ENCODE data around the gene MZB1. TPM values are rescaled to one million over a fixed set of nuclear protein-coding genes. Genes with fewer than 3 reads are reported as not detected.
"Not testable (repeated sequence)": the region's sequence is repeated elsewhere in the genome, so short reads cannot be mapped to it uniquely, and the experiment has no call there.

The MZB1 gene
- polyA plus RNA-seq, 1 donor from 2014 or later: 193 TPM

DNA sequence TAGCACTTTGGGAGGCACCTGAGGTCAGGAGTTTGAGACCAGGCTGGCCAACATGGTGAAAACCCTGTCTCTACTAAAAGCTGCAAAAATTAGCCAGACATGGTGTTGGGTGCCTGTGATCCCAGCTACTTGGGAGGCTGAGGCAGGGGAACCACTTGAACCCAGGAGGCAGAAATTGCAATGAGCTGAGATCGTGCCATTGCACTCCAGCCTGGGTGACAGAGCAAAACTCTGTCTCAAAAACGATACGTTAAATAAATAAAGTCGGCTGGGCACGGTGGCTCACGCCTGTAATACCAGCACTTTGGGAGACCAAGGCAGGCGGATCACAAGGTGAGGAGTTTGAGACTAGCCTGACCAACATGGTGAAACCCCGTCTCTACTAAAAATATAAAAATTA lies 33.8 kb downstream of the MZB1 start:
- not testable (repeated sequence) for H3K4me3 Mint-ChIP-seq
- H3K4me1 Mint-ChIP-seq: peaks cover 20 to 28% (median 21%) of the 10 kb centered on the region in 3 donors

DNA sequence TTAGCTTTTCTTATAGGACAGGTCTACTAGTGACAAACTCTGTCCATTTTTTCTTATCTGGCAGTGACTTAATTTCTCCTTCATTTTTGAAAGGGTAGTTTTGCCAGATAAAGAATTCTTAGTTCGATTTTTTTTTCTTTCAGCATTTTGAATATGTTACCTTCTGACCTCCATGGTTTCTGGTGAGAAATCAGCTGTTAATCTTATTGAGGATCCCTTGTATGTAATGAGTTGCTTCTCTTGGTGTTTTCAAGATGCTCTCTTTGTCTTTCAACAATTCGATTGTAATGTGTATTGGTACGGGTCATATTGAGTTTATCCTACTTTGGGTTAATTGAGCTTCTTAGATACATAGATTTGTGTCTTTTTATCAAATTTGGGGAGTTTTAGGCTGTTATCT lies 35.5 kb downstream of the MZB1 start:
- Mint-ChIP-seq H3K36me3 (peaks cover 9% of the 10 kb centered on the region), H3K4me1 (peaks cover 20 to 28% (median 21%) of the 10 kb centered on the region in 3 donors)

More for the DNA sequence above, 33.8 kb downstream of the MZB1 start:
- H3K9me3 Mint-ChIP-seq, H3K36me3 Mint-ChIP-seq, H3K27me3 Mint-ChIP-seq, H3K27ac Mint-ChIP-seq: not testable (repeated sequence)

DNA sequence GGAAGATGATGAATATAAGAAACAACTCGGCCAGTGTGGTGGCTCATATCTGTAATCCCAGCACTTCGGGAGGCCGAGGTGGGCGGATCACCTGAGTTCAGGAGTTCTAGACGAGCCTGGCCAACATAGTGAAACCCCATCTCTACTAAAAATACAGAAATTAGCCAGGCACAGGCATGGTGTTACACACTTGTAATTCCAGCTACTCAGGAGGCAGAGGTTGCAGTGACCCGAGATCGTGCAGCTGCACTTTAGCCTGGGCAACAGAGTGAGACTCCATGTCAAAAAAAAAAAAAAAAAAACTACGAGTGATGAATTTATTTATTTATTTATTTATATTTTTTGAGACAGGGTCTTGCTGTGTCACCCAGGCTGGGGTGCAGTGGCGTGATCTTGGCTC lies 41.9 kb downstream of the MZB1 start:
- H3K4me3 Mint-ChIP-seq: peak overlapping the region in 1 of 4 donors; percentile 41
- not testable (repeated sequence) for H3K9me3 Mint-ChIP-seq, H3K27me3 Mint-ChIP-seq, H3K36me3 Mint-ChIP-seq, H3K27ac Mint-ChIP-seq
- peaks cover 19 to 42% (median 32%) of the 10 kb centered on the region in 3 donors for H3K4me1 Mint-ChIP-seq

More for the DNA sequence above, 35.5 kb downstream of the MZB1 start:
- H3K27ac Mint-ChIP-seq: no peak overlapping the region
- no peaks in the 10 kb centered on the region for H3K9me3 Mint-ChIP-seq
- no peak overlapping the region for H3K4me3 Mint-ChIP-seq
- H3K27me3 Mint-ChIP-seq: no peaks in the 10 kb centered on the region

DNA sequence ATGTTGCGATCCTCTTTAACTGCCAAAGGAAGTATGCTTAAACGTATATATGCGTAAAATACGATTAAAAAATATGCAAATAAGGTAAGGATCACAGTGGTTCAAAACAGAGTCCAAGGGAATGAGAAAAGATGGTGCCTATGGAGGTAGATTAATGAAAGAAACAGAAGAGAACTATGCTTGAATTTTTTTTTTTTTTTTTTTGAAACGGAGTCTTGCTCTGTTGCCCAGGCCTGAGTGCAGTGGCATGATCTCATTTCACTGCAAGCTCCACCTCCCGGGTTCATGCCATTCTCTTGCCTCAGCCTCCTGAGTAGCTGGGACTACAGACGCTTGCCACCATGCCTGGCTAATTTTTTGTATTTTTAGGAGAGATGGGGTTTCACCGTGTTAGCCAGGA lies 44.3 kb downstream of the MZB1 start:
- H3K27ac Mint-ChIP-seq: peak overlapping the region in 1 of 3 donors; percentile 63
- peak overlapping the region in 3 of 4 donors; percentile 12 to 68 (median 24) for H3K4me3 Mint-ChIP-seq
- H3K36me3 Mint-ChIP-seq, H3K9me3 Mint-ChIP-seq, H3K27me3 Mint-ChIP-seq: not testable (repeated sequence)
- H3K4me1 Mint-ChIP-seq: peaks cover 31 to 44% (median 36%) of the 10 kb centered on the region in 3 donors

DNA sequence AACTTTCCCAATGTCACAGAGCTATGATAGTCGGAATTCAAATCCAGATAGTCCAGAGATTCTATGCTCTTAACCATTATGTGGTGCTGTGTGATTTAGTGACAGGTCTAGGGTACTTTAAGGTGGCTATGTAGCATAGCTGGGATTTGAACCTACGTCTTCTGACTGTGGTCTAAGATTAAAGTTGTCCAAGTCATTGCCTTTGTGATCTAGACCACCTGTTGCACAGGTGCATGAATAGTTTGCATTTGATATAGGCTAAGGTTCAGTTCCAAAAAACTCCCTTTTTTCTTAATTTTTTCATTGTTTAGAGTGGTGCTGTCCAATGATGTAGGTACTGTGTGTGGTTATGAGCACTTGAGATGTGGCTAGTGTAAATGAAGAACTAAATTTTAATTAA lies 45.5 kb downstream of the MZB1 start:
- peak overlapping the region in 2 of 3 donors; percentile 40 to 58 for H3K27ac Mint-ChIP-seq
- peak overlapping the region; percentile 5 to 78 (median 40) for H3K4me3 Mint-ChIP-seq
- H3K27me3 Mint-ChIP-seq: no peaks in the 10 kb centered on the region
- H3K4me1 Mint-ChIP-seq: peaks cover 32 to 45% (median 36%) of the 10 kb centered on the region in 3 donors
- peaks cover 0 to 2% (median 0%) of the 10 kb centered on the region in 3 donors for H3K9me3 Mint-ChIP-seq
- H3K36me3 Mint-ChIP-seq: peaks cover 6% of the 10 kb centered on the region

DNA sequence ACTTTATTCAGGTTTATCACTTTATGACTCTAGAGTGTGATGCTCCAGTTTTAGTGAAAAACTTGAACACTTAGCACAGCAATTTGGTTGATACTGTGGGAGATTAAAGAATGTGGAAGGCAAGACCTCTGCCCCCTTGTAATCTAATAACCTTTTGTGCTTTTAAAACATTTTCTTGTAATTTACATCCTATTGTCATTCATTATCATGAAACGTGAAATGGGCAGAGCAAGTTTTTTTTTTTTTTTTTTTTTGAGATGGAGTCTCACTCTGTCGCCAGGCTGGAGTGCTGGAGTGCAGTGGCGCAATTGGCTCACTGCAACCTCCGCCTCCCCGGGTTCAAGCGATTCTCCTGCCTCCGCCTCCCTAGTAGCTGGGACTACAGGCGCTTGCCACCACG lies 46.2 kb downstream of the MZB1 start:
- Mint-ChIP-seq H3K36me3 (peaks cover 6% of the 10 kb centered on the region), H3K27me3 (no peaks in the 10 kb centered on the region), H3K4me3 (peak overlapping the region; percentile 91 to 99 (median 98)), H3K27ac (peak overlapping the region in 2 of 3 donors; percentile 99), H3K9me3 (peaks cover 0 to 2% (median 0%) of the 10 kb centered on the region in 3 donors), H3K4me1 (peaks cover 35 to 41% (median 37%) of the 10 kb centered on the region in 3 donors)

DNA sequence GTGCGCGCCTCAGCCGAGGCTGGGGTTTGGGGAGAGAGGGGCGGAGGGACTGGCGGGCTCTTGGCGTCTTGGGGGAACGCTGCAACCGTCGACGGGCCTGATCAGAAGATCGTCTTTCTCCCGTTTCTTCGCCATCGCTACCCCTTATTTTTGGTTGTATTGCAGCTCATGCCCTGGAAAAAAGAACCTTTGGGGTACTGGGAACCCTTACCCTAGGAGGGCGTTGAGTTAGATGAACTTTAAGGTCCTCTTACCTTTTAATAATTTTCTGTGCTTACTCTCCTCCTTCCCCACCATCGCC lies 47.3 kb downstream of the MZB1 start:
- peak overlapping the region; percentile 91 to 99 (median 98) for H3K4me3 Mint-ChIP-seq
- H3K27me3 Mint-ChIP-seq: no peaks in the 10 kb centered on the region
- peaks cover 35 to 41% (median 37%) of the 10 kb centered on the region in 3 donors for H3K4me1 Mint-ChIP-seq
- peaks cover 6% of the 10 kb centered on the region for H3K36me3 Mint-ChIP-seq
- H3K9me3 Mint-ChIP-seq: peaks cover 0 to 2% (median 0%) of the 10 kb centered on the region in 3 donors
- peak overlapping the region; percentile 88 to 99 (median 99) for H3K27ac Mint-ChIP-seq

DNA sequence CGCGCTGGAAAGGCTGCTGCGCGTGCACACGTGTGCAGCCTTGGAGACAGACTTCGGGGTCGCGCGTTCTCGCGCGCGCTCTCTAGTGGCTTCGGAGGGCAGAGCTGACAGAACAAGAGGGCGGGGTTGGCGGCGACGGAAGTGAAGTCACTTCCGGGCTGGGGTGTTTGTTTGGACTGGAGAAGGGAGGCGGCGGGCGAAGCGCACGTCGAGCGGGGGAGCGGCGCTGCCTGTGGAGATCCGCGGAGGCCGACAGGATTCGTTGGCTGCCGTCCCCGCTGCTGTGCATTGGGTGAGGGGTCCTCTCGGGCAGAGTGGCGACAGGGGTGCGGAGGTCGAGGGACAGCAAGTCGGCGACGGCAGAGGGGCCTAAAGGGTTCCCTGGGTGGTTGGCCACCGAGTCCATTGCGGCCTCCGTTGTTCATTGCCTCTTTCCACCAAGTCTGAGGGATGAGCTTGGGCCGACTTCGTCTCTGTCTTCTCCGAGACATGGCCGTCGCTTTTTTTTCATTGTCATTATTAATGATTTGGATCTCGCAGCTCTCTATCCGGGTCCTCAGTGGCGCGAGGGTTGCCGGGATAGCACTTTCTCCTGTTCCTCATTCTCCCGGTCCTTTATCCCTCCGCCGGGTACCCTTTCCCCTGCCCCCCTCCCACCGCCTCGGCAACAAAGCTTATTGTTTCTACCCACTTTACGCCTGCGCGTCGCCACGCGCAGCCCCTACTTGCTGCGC lies 47.9 kb downstream of the MZB1 start, which contains the start of gene PAIP2:
Gene PAIP2, plus strand, starts transcription at position 166 of the 734 bp plus-strand sequence. CDS start 21,931 bp downstream, outside the sequence.
- H3K4me3 Mint-ChIP-seq: peak within 1 kb of the TSS; percentile 91 to 99 (median 98)
- H3K36me3 Mint-ChIP-seq: peaks cover 5% of the 10 kb centered on the region
- H3K27ac Mint-ChIP-seq: peak within 1 kb of the TSS; percentile 88 to 99 (median 99)
- H3K9me3 Mint-ChIP-seq: peaks cover 0 to 2% (median 0%) of the 10 kb centered on the region in 3 donors
- peaks cover 34 to 40% (median 35%) of the 10 kb centered on the region in 3 donors for H3K4me1 Mint-ChIP-seq
- H3K27me3 Mint-ChIP-seq: no peaks in the 10 kb centered on the region

DNA sequence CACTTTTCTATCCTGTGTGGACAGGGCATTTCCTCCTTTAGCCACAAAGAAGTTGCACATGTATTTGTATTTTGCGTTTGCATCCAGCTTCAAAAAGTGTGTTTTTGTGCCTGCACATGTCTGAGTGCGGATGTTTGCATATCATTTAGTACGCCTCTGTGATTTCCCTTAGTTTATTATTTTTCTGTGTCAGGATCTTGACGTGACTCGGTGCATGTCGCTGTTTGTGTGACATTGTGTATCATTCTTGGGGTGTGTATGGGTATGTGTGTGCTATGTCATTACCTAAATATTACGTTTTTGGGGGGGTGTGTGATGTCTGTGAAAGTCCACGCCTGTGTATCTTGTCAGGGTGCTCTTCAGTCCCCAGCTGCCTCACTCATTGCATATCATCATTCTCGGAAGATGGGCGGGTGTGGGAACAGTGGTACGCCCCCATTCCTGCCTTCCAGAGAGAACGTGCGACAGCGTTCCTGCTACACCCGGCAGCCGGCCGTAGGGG lies 48.5 kb downstream of the MZB1 start:
- peaks cover 0 to 2% (median 0%) of the 10 kb centered on the region in 3 donors for H3K9me3 Mint-ChIP-seq
- peaks cover 32 to 40% (median 32%) of the 10 kb centered on the region in 3 donors for H3K4me1 Mint-ChIP-seq
- H3K36me3 Mint-ChIP-seq: peaks cover 4% of the 10 kb centered on the region
- H3K27ac Mint-ChIP-seq: peak overlapping the region; percentile 88 to 99 (median 99)
- H3K4me3 Mint-ChIP-seq: peak overlapping the region; percentile 91 to 99 (median 98)
- H3K27me3 Mint-ChIP-seq: no peaks in the 10 kb centered on the region

DNA sequence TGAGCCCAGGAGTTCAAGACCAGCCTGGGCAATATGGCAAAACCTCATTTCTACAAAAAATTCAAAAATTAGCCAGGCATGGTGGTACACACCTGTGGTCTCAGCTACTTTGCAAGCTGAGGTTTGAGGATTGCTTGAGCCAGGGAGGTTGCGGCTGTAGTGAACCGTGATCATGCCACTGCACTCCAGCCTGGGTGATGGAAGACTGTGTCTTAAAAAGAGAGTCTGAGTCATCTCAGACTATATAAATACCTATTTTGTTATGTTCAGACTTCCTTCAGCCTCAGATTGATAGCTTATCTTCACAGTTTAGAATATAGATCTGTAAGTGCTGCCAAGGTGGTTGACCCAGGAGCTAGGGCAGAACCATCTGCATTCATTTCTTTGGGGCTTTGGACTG lies 49.7 kb downstream of the MZB1 start:
- Mint-ChIP-seq H3K4me1 (peaks cover 32 to 34% (median 32%) of the 10 kb centered on the region in 3 donors), H3K36me3 (peaks cover 4% of the 10 kb centered on the region), H3K27ac (peak overlapping the region in 1 of 3 donors; percentile 19), H3K27me3 (no peaks in the 10 kb centered on the region), H3K9me3 (peaks cover 0 to 2% (median 0%) of the 10 kb centered on the region in 3 donors), H3K4me3 (peak overlapping the region in 3 of 4 donors; percentile 41 to 51 (median 44))

Other genes starting within 250 kb of the MZB1 start
- 17.9 TPM for gene SIL1, start 191.5 kb downstream of the MZB1 start, polyA plus RNA-seq
- 346 TPM for gene MATR3, start 96.2 kb downstream of the MZB1 start, polyA plus RNA-seq
- gene PAIP2, start 48.1 kb downstream of the MZB1 start, polyA plus RNA-seq: 240 TPM
- not detected for gene SLC23A1, start 6.6 kb downstream of the MZB1 start, polyA plus RNA-seq
- 1.5 TPM for gene PROB1, start 5.2 kb upstream of the MZB1 start, polyA plus RNA-seq
- 4.7 TPM for gene SPATA24, start 14.2 kb upstream of the MZB1 start, polyA plus RNA-seq
- 5.1 TPM for gene DNAJC18, start 49.6 kb upstream of the MZB1 start, polyA plus RNA-seq
- not detected for gene ECSCR, start 72.8 kb upstream of the MZB1 start, polyA plus RNA-seq
- not detected for gene SMIM33, start 81.1 kb upstream of the MZB1 start, polyA plus RNA-seq
- gene STING1, start 92.8 kb upstream of the MZB1 start, polyA plus RNA-seq: 3.8 TPM
- gene UBE2D2, start 171.4 kb upstream of the MZB1 start, polyA plus RNA-seq: 313 TPM

Measured in IgD-negative memory B cell (primary cell).